ENCODE measurements around the gene FMNL3. TPM values are rescaled to one million over a fixed set of nuclear protein-coding genes. Genes with fewer than 3 reads are reported as not detected.

The FMNL3 gene
- polyA plus RNA-seq, 4 donors: 0.89 to 8.8 (median 4.1) TPM

DNA sequence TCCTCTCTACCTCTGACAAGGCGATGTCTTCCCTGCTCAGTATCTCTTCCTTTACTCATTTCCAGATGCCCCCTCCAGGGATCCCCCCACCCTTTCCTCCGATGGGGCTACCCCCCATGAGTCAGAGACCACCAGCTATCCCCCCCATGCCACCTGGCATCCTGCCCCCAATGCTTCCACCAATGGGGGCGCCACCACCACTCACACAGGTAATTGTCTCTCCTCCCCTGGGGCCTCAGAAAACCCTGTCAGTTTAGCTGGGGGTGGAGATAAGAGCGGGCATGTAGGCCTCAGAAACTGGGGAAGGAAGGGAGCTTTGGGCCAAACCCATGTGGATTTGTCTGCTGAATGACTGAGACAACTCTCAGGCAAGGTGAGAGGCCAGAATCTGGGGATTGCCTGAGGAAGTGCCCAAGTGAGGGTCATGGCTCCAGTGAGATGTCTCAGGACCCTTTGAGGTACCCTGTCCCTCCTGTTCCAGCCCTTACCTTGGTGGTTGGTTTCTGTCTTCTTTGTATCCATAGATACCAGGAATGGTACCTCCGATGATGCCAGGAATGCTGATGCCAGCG is 75.8 kb downstream of the FMNL3 start:
- no peak for DNase-seq
- peaks cover 0 to 47% (median 0%) of the 10 kb centered on the region in 3 donors for H3K36me3 ChIP-seq (ENCODE audit: control insufficient read depth in 3 of 3, insufficient read depth in 2 of 3, low read depth in 1 of 3, low read length in 3 of 3)
- H3K27me3 ChIP-seq (ENCODE audit: control insufficient read depth in 3 of 3, insufficient read depth in 3 of 3, low read length in 3 of 3): no peaks in the 10 kb centered on the region
- no peak overlapping the region for H3K4me3 ChIP-seq (ENCODE audit: low read depth in 1 of 3, low read length in 3 of 3)
- FAIRE-seq: no peak
- WGBS, 3 donors: 88 to 92% (median 90%) methylated on average over 6 of the region's 6 CpGs
- H3K27ac ChIP-seq (ENCODE audit: low read depth in 1 of 3, low read length in 2 of 3): no peak overlapping the region
- no peaks in the 10 kb centered on the region for H3K9me3 ChIP-seq (ENCODE audit: control insufficient read depth in 2 of 2, insufficient read depth in 1 of 2, low read depth in 1 of 2, low read length in 1 of 2)
- H3K4me1 ChIP-seq (ENCODE audit: control insufficient read depth in 3 of 3, insufficient read depth in 2 of 3, low read depth in 1 of 3, low read length in 2 of 3): peaks cover 0 to 12% (median 0%) of the 10 kb centered on the region in 3 donors

- Histone ChIP-seq H3K27me3 (ENCODE audit: control insufficient read depth in 3 of 3, insufficient read depth in 3 of 3, low read length in 3 of 3) (no peaks in the 10 kb centered on the region), H3K27ac (ENCODE audit: low read depth in 1 of 3, low read length in 2 of 3) (no peak overlapping the region), H3K36me3 (ENCODE audit: control insufficient read depth in 3 of 3, insufficient read depth in 2 of 3, low read depth in 1 of 3, low read length in 3 of 3) (peaks cover 0 to 15% (median 0%) of the 10 kb centered on the region in 3 donors), H3K4me1 (ENCODE audit: control insufficient read depth in 3 of 3, insufficient read depth in 2 of 3, low read depth in 1 of 3, low read length in 2 of 3) (peaks cover 0 to 5% (median 5%) of the 10 kb centered on the region in 3 donors), H3K9me3 (ENCODE audit: control insufficient read depth in 2 of 2, insufficient read depth in 1 of 2, low read depth in 1 of 2, low read length in 1 of 2) (no peaks in the 10 kb centered on the region), H3K4me3 (ENCODE audit: low read depth in 1 of 3, low read length in 3 of 3) (no peak overlapping the region)
- no peak for FAIRE-seq
- no peak for DNase-seq
- 86 to 95% (median 91%) methylated on average over 3 of the region's 3 CpGs for WGBS, 3 donors
Observed at GRCh38 chr12:49627752-49628360, 79.3 kb downstream of the FMNL3 start.

- Histone ChIP-seq H3K36me3 (ENCODE audit: control insufficient read depth in 3 of 3, insufficient read depth in 2 of 3, low read depth in 1 of 3, low read length in 3 of 3) (peaks cover 0 to 8% (median 0%) of the 10 kb centered on the region in 3 donors), H3K4me1 (ENCODE audit: control insufficient read depth in 3 of 3, insufficient read depth in 2 of 3, low read depth in 1 of 3, low read length in 2 of 3) (peaks cover 0 to 15% (median 10%) of the 10 kb centered on the region in 3 donors), H3K27ac (ENCODE audit: low read depth in 1 of 3, low read length in 2 of 3) (no peak overlapping the region), H3K9me3 (ENCODE audit: control insufficient read depth in 2 of 2, insufficient read depth in 1 of 2, low read depth in 1 of 2, low read length in 1 of 2) (no peaks in the 10 kb centered on the region), H3K27me3 (ENCODE audit: control insufficient read depth in 3 of 3, insufficient read depth in 3 of 3, low read length in 3 of 3) (no peaks in the 10 kb centered on the region), H3K4me3 (ENCODE audit: low read depth in 1 of 3, low read length in 3 of 3) (no peak overlapping the region)
- DNase-seq: no peak
- no peak for FAIRE-seq
- 85 to 95% (median 88%) methylated on average over 1 of the region's 1 CpG for WGBS, 3 donors
Observed at GRCh38 chr12:49626836-49627235, 80.4 kb downstream of the FMNL3 start.

DNA sequence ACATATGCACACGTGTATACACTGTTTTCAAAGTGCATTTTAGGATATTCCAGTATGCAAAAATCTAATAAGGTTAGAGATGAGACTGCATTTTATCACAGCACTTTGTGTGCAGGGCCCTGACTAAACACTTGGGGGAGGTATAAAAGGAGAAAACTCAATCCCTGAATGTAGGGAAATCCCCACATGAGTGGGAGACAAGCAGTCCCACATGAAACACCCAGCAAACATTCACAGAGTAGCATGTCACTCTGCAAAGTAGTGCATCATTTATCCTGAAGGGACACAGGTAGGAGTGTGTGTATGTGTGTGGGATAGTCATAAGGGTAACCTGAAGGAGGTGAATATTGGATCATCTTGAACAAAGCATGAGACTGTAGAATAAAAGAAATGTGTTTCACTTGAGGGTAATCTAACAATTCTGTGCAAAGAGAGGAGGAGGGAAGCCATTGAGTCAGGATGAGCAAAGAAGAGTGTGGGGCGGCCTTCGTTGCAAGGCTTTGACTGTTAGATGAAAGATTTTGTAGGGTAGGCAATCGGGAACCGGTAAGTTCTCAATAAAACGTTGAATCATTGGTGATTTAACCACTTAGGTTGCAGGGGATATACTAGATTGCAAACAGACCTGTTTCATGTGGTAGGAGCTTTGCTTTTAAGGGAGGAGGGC is 80.9 kb downstream of the FMNL3 start:
- peaks cover 0 to 2% (median 0%) of the 10 kb centered on the region in 3 donors for H3K36me3 ChIP-seq (ENCODE audit: control insufficient read depth in 3 of 3, insufficient read depth in 2 of 3, low read depth in 1 of 3, low read length in 3 of 3)
- no peak overlapping the region for H3K4me3 ChIP-seq (ENCODE audit: low read depth in 1 of 3, low read length in 3 of 3)
- WGBS, 3 donors: 79 to 84% (median 81%) methylated on average over 6 of the region's 6 CpGs
- no peaks in the 10 kb centered on the region for H3K9me3 ChIP-seq (ENCODE audit: control insufficient read depth in 2 of 2, insufficient read depth in 1 of 2, low read depth in 1 of 2, low read length in 1 of 2)
- FAIRE-seq (no peak), DNase-seq (no peak)
- H3K4me1 ChIP-seq (ENCODE audit: control insufficient read depth in 3 of 3, insufficient read depth in 2 of 3, low read depth in 1 of 3, low read length in 2 of 3): peaks cover 3 to 19% (median 13%) of the 10 kb centered on the region in 3 donors
- H3K27me3 ChIP-seq (ENCODE audit: control insufficient read depth in 3 of 3, insufficient read depth in 3 of 3, low read length in 3 of 3): no peaks in the 10 kb centered on the region
- no peak overlapping the region for H3K27ac ChIP-seq (ENCODE audit: low read depth in 1 of 3, low read length in 2 of 3)

DNA sequence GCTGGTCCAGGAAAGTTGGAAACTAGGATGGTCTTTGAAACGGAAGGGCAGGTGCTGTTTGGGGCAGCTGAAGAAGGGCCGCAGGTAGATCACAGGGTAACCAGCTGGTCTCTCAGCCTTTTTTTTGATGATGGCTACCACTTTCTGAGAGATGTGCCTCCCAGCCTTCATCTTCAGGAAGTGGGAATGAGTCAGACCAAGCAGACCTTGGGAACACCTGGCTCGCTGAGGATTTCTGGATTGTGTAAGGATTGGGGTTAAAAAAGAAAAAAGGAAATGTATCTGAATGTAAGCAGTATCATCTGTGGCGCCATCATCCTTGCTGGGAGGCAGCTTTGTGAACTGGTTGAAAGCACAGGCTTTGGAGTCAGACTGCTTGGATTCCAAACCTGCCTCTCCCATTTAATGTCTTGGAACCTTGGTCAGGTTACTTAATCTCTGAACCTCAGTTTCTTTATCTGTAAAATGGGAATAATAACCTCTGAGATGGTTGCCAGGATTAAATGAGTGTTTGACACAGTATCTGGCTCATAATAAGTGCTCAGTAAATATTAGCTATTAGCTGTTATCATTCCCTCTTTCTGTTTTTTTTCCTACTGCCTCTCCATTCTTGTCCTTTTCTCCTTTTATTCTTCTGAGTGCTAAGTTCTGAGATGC is 82.2 kb downstream of the FMNL3 start:
- no peaks in the 10 kb centered on the region for H3K9me3 ChIP-seq (ENCODE audit: control insufficient read depth in 2 of 2, insufficient read depth in 1 of 2, low read depth in 1 of 2, low read length in 1 of 2)
- no peak for DNase-seq
- H3K36me3 ChIP-seq (ENCODE audit: control insufficient read depth in 3 of 3, insufficient read depth in 2 of 3, low read depth in 1 of 3, low read length in 3 of 3): no peaks in the 10 kb centered on the region
- no peaks in the 10 kb centered on the region for H3K27me3 ChIP-seq (ENCODE audit: control insufficient read depth in 3 of 3, insufficient read depth in 3 of 3, low read length in 3 of 3)
- H3K27ac ChIP-seq (ENCODE audit: low read depth in 1 of 3, low read length in 2 of 3): no peak overlapping the region
- H3K4me3 ChIP-seq (ENCODE audit: low read depth in 1 of 3, low read length in 3 of 3): no peak overlapping the region
- H3K4me1 ChIP-seq (ENCODE audit: control insufficient read depth in 3 of 3, insufficient read depth in 2 of 3, low read depth in 1 of 3, low read length in 2 of 3): peaks cover 3 to 19% (median 13%) of the 10 kb centered on the region in 3 donors
- 28 to 49% (median 41%) methylated on average over 4 of the region's 4 CpGs for WGBS, 3 donors
- no peak for FAIRE-seq

GRCh38 chr12:49623142-49623904 is 83.9 kb downstream of the FMNL3 start, which contains the start of gene PRPF40B:
PRPF40B (plus strand) TSS chr12:49623561; CDS start chr12:49623591, 30 bp downstream.
- WGBS, 3 donors: 0 to 2% (median 1%) methylated on average over 43 to 76 of the region's 76 CpGs
- FAIRE-seq: no peak

DNA sequence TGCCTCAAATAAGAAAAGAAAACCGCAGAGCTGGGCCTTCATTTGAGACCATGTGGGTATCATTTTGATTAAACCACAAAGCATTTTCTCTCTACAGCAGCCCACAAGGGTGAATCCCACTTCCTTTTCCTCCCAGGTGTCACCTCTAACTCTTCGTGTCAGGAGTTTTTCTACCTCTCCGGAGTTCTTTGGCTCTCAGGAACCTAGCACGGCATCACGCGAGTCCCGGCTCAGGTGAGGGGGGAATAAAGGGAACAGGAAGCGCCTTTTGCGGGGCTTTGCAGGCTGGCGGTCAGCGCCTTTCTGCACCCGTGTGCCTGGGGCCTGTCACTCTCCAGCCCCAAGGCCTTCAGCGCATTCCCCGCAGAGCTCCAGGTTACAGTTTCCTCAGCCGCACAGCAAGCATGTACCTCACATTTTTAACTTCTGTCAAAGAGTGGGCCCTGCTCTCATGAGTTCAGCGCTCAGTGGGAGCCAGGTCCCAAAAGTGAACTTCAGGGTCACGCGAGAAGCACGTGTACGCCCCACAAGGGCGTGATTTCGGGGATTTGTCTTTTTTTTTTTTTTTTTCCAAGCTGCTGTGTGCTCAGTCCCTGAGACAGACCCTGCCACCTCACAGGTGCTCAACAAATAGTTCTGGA is 84.6 kb downstream of the FMNL3 start:
- Histone ChIP-seq H3K36me3 (ENCODE audit: control insufficient read depth in 3 of 3, insufficient read depth in 2 of 3, low read depth in 1 of 3, low read length in 3 of 3) (no peaks in the 10 kb centered on the region), H3K27me3 (ENCODE audit: control insufficient read depth in 3 of 3, insufficient read depth in 3 of 3, low read length in 3 of 3) (peaks cover 0 to 10% (median 0%) of the 10 kb centered on the region in 3 donors), H3K4me1 (ENCODE audit: control insufficient read depth in 3 of 3, insufficient read depth in 2 of 3, low read depth in 1 of 3, low read length in 2 of 3) (peaks cover 3 to 19% (median 13%) of the 10 kb centered on the region in 3 donors), H3K4me3 (ENCODE audit: low read depth in 1 of 3, low read length in 3 of 3) (peak overlapping the region; percentile 32 to 80 (median 68)), H3K9me3 (ENCODE audit: control insufficient read depth in 2 of 2, insufficient read depth in 1 of 2, low read depth in 1 of 2, low read length in 1 of 2) (no peaks in the 10 kb centered on the region), H3K27ac (ENCODE audit: low read depth in 1 of 3, low read length in 2 of 3) (peak overlapping the region in 2 of 3 donors; percentile 63 to 82)
- WGBS, 3 donors: 1% methylated on average over 22 of the region's 22 CpGs
- peak in 1 of 2 donors; percentile 57 for DNase-seq
- no peak for FAIRE-seq

More at GRCh38 chr12:49623142-49623904, 83.9 kb downstream of the FMNL3 start, which contains the start of gene PRPF40B:
- Histone ChIP-seq H3K27me3 (ENCODE audit: control insufficient read depth in 3 of 3, insufficient read depth in 3 of 3, low read length in 3 of 3) (peaks cover 0 to 8% (median 0%) of the 10 kb centered on the region in 3 donors), H3K27ac (ENCODE audit: low read depth in 1 of 3, low read length in 2 of 3) (peak within 1 kb of the TSS in 2 of 3 donors; percentile 80 to 82), H3K9me3 (ENCODE audit: control insufficient read depth in 2 of 2, insufficient read depth in 1 of 2, low read depth in 1 of 2, low read length in 1 of 2) (no peaks in the 10 kb centered on the region), H3K36me3 (ENCODE audit: control insufficient read depth in 3 of 3, insufficient read depth in 2 of 3, low read depth in 1 of 3, low read length in 3 of 3) (no peaks in the 10 kb centered on the region), H3K4me3 (ENCODE audit: low read depth in 1 of 3, low read length in 3 of 3) (peak within 1 kb of the TSS; percentile 32 to 80 (median 68)), H3K4me1 (ENCODE audit: control insufficient read depth in 3 of 3, insufficient read depth in 2 of 3, low read depth in 1 of 3, low read length in 2 of 3) (peaks cover 3 to 19% (median 13%) of the 10 kb centered on the region in 3 donors)
- DNase-seq: peak; percentile 87 to 93

Data from small intestine (tissue), 7 donors.